Osteoblast (primary cell): ENCODE data around the gene COL4A2. TPM values are rescaled to one million over a fixed set of nuclear protein-coding genes. Genes with fewer than 3 reads are reported as not detected.

Experiments used
- DNase-seq: peaks from one replicate; pipeline ENCODE4 v3.0.0; 2011; ENCODE audit warnings: low spot score, mixed read lengths; ENCODE audit not compliant: insufficient read length; ENCODE audit errors: missing footprints
- H2AFZ ChIP-seq: 2 replicates; pipeline ENCODE4 v1.6.0; 2011; ENCODE audit warnings: mild to moderate bottlenecking, low read length
- H3K27ac ChIP-seq: 2 replicates; pipeline ENCODE4 v1.5.1; 2011; ENCODE audit warnings: mild to moderate bottlenecking, low read depth, low read length, moderate library complexity
- H3K27me3 ChIP-seq: 2 replicates; pipeline ENCODE4 v1.6.0; 2012; ENCODE audit warnings: mild to moderate bottlenecking, control low read depth, inconsistent platforms, low read length, moderate library complexity; ENCODE audit not compliant: insufficient read depth
- H3K36me3 ChIP-seq: 2 replicates; pipeline ENCODE4 v1.5.1; 2011; ENCODE audit warnings: mild to moderate bottlenecking, low read length, control low read depth, moderate library complexity; ENCODE audit not compliant: insufficient read depth
- H3K4me1 ChIP-seq: 2 replicates; pipeline ENCODE4 v1.5.1; 2011; ENCODE audit warnings: mild to moderate bottlenecking, low read length, control low read depth, moderate library complexity; ENCODE audit not compliant: insufficient read depth
- H3K4me2 ChIP-seq: 2 replicates; pipeline ENCODE4 v1.6.0; 2011; ENCODE audit warnings: mild to moderate bottlenecking, low read length; ENCODE audit not compliant: insufficient read depth
- H3K4me3 ChIP-seq: fragments of 200-600 bp; sonication (generic); 3 replicates; pipeline ENCODE4 v1.5.1; 2012; ENCODE audit warnings: mild to moderate bottlenecking, low read length, inconsistent platforms; ENCODE audit not compliant: insufficient read depth
- H3K79me2 ChIP-seq: 2 replicates; pipeline ENCODE4 v1.6.0; 2012; ENCODE audit warnings: mild to moderate bottlenecking, low read length, control low read depth, inconsistent platforms; ENCODE audit not compliant: insufficient read depth
- H3K9me3 ChIP-seq: 2 replicates; pipeline ENCODE4 v1.5.1; 2011; ENCODE audit warnings: low read depth, low read length, control low read depth
- H4K20me1 ChIP-seq: 2 replicates; pipeline ENCODE4 v1.6.0; 2012; ENCODE audit warnings: mild to moderate bottlenecking, low read length, control low read depth; ENCODE audit not compliant: insufficient read depth
- CTCF ChIP-seq: IDR thresholded peaks from 2 replicates; pipeline ENCODE4 v1.5.1; 2011; ENCODE audit warnings: mild to moderate bottlenecking, low read depth, low read length, moderate library complexity; ENCODE audit errors: extremely low read depth
- total RNA-seq: library from RNA; depleted of rRNA; stranded (reverse); fragments of >200 nt; gene quantifications from 2 replicates; pipeline ENCODE4 v1.2.3, GENCODE V29; 2012

Gene COL4A2
- total RNA-seq, 1 donor = 267 TPM

GRCh38 chr13:110374431-110375370 lies 67.6 kb downstream of the COL4A2 start:
- Histone ChIP-seq H3K4me2 (no peak overlapping the region), H3K27ac (no peak overlapping the region), H3K4me1 (peaks cover 28% of the 10 kb centered on the region), H3K79me2 (peaks cover 32% of the 10 kb centered on the region), H3K4me3 (no peak overlapping the region), H3K9me3 (no peaks in the 10 kb centered on the region), H3K27me3 (no peaks in the 10 kb centered on the region), H2AFZ (no peak overlapping the region), H4K20me1 (no peaks in the 10 kb centered on the region), H3K36me3 (peaks cover 3% of the 10 kb centered on the region)
- DNase-seq = peak; percentile 51
- no peak for TF ChIP-seq CTCF

- Histone ChIP-seq H3K27me3 (no peaks in the 10 kb centered on the region), H3K4me2 (no peak overlapping the region), H3K4me1 (peaks cover 36% of the 10 kb centered on the region), H3K36me3 (peaks cover 3% of the 10 kb centered on the region), H2AFZ (no peak overlapping the region), H3K9me3 (no peaks in the 10 kb centered on the region), H3K4me3 (no peak overlapping the region), H4K20me1 (no peaks in the 10 kb centered on the region), H3K27ac (no peak overlapping the region), H3K79me2 (peaks cover 39% of the 10 kb centered on the region)
- no peak for TF ChIP-seq CTCF
- DNase-seq = peak; percentile 56
Observed at GRCh38 chr13:110376120-110376519, 69.0 kb downstream of the COL4A2 start.

DNA sequence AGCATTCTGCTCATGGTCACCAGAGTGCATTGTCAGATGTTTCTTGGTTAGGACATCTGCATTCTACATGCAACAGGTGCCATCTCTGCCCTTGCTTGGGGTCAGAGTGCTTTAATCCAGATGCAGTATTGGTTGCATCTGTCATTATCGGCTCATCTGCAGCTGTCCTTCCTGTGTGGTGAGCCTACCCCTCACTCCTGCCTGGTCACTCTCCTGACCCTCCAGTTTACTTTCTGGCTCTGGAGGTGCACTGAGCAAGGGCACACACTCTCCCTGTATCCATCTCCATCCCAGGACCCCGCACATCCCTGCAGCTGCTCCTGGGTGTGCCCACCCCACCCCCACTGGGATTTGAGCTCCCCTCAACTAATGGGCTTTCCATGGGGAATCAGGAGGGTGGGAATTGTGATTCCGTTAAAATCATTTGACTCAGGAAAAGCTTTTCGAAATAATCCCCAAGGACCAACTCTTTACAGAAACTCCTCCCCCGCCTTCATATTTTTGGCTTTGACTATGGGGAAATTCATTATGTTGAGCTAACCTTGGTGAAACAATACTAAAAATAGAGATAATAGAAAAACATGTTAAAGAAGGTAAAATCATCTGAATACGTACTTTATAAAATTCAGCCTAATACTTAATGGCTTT lies 70.2 kb downstream of the COL4A2 start:
- H3K27ac ChIP-seq = peak overlapping the region; percentile 97
- H3K79me2 ChIP-seq = peaks cover 33% of the 10 kb centered on the region
- peak overlapping the region; percentile 12 for H3K4me2 ChIP-seq
- no peaks in the 10 kb centered on the region for H3K27me3 ChIP-seq
- TF ChIP-seq CTCF = no peak
- no peak overlapping the region for H3K4me3 ChIP-seq
- DNase-seq = peak; percentile 23
- no peak overlapping the region for H2AFZ ChIP-seq
- no peaks in the 10 kb centered on the region for H3K9me3 ChIP-seq
- peaks cover 46% of the 10 kb centered on the region for H3K4me1 ChIP-seq
- no peaks in the 10 kb centered on the region for H4K20me1 ChIP-seq
- peaks cover 3% of the 10 kb centered on the region for H3K36me3 ChIP-seq

GRCh38 chr13:110377826-110378201 lies 70.7 kb downstream of the COL4A2 start:
- Histone ChIP-seq H3K27ac (peak overlapping the region; percentile 97), H3K79me2 (peaks cover 31% of the 10 kb centered on the region), H2AFZ (no peak overlapping the region), H3K36me3 (peaks cover 3% of the 10 kb centered on the region), H3K4me1 (peaks cover 46% of the 10 kb centered on the region), H3K4me3 (no peak overlapping the region), H3K4me2 (peak overlapping the region; percentile 12), H3K9me3 (no peaks in the 10 kb centered on the region), H4K20me1 (no peaks in the 10 kb centered on the region), H3K27me3 (no peaks in the 10 kb centered on the region)
- TF ChIP-seq CTCF = no peak
- DNase-seq = peak; percentile 5
